Gastroesophageal sphincter (tissue), 3 donors: ENCODE measurements around the gene NRXN3.

Experiments
- POLR2A ChIP-seq, 2 donors: fragments of 450-650 bp; IDR thresholded peaks; one replicate each; pipeline ENCODE4 v1.6.1; 2017; ENCODE audit warnings: antibody characterized with exemption in 2 of 2, mild to moderate bottlenecking in 2 of 2, moderate library complexity in 1 of 2
- POLR2AphosphoS5 ChIP-seq: sonication (generic); formaldehyde crosslinking; IDR thresholded peaks from one replicate; pipeline ENCODE4 v1.6.1; 2017; ENCODE audit warnings: antibody characterized with exemption
- TF ChIP-seq, protein P1 (sequence below), 4 experiments: fragments of 200-600 bp in 2 of 4; fragments of 450-650 bp in 2 of 4; sonication (generic) in 1 of 4; IDR thresholded peaks; one replicate each; pipeline ENCODE4 v1.5.1; 2017 to 2019; ENCODE audit warnings: antibody characterized with exemption in 4 of 4, mild to moderate bottlenecking in 2 of 4, moderate library complexity in 2 of 4

GRCh38 chr14:79467835-79468234 is 1297.7 kb downstream of the NRXN3 start:
- TF ChIP-seq POLR2A (IDR thresholded peaks at IDR 0.05): no peak
- TF ChIP-seq, protein P1, sequence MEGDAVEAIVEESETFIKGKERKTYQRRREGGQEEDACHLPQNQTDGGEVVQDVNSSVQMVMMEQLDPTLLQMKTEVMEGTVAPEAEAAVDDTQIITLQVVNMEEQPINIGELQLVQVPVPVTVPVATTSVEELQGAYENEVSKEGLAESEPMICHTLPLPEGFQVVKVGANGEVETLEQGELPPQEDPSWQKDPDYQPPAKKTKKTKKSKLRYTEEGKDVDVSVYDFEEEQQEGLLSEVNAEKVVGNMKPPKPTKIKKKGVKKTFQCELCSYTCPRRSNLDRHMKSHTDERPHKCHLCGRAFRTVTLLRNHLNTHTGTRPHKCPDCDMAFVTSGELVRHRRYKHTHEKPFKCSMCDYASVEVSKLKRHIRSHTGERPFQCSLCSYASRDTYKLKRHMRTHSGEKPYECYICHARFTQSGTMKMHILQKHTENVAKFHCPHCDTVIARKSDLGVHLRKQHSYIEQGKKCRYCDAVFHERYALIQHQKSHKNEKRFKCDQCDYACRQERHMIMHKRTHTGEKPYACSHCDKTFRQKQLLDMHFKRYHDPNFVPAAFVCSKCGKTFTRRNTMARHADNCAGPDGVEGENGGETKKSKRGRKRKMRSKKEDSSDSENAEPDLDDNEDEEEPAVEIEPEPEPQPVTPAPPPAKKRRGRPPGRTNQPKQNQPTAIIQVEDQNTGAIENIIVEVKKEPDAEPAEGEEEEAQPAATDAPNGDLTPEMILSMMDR (IDR thresholded peaks at IDR 0.05): no peak
- no peak for TF ChIP-seq POLR2AphosphoS5
